ENCODE data around the gene IRF2. TPM values are rescaled to one million over a fixed set of nuclear protein-coding genes. Genes with fewer than 3 reads are reported as not detected.

Gene IRF2
- total and polyA plus RNA-seq, 12 donors = 19.0 to 93.1 (median 52.3) TPM

DNA sequence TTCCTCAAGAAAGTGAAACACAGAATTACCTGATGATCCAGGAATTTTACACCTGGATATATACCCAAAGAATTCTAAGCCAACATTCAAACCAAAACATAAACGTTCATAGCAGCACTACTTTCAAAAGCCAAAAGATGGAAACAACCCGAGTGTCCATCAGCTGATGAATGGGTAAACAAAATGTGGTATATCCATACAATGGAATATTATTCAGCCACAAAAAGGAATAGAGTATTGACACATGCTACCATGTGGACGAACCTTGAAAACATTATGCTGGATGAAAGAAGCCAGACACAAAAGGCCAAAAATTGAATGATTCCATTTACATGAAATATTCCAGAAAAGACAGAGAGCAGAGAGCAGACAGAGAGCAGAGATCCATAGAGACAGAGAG, 52.0 kb downstream of the IRF2 start:
- no peak overlapping the region for H3K4me3 ChIP-seq
- H3K27me3 ChIP-seq = no peaks in the 10 kb centered on the region
- 77 to 84% (median 81%) methylated on average over 3 of the region's 3 CpGs for WGBS, 4 donors
- H3K9me3 ChIP-seq (replicated peaks in 1 of 3) = no peaks in the 10 kb centered on the region
- intact Hi-C loops (cut with DNase I) = no loop called here
- peaks cover 25 to 51% of the 10 kb centered on the region in 2 donors for H3K4me1 ChIP-seq (replicated peaks in 1 of 2)
- no peak overlapping the region for H3K27ac ChIP-seq
- DNase-seq = no peak
- no peak for TF ChIP-seq POLR2A (IDR thresholded peaks at IDR 0.05)
- TF ChIP-seq, protein P1, sequence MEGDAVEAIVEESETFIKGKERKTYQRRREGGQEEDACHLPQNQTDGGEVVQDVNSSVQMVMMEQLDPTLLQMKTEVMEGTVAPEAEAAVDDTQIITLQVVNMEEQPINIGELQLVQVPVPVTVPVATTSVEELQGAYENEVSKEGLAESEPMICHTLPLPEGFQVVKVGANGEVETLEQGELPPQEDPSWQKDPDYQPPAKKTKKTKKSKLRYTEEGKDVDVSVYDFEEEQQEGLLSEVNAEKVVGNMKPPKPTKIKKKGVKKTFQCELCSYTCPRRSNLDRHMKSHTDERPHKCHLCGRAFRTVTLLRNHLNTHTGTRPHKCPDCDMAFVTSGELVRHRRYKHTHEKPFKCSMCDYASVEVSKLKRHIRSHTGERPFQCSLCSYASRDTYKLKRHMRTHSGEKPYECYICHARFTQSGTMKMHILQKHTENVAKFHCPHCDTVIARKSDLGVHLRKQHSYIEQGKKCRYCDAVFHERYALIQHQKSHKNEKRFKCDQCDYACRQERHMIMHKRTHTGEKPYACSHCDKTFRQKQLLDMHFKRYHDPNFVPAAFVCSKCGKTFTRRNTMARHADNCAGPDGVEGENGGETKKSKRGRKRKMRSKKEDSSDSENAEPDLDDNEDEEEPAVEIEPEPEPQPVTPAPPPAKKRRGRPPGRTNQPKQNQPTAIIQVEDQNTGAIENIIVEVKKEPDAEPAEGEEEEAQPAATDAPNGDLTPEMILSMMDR (IDR thresholded peaks at IDR 0.05) = no peak
- peaks cover 0 to 54% of the 10 kb centered on the region in 2 donors for H3K36me3 ChIP-seq (replicated peaks in 1 of 2)

DNA sequence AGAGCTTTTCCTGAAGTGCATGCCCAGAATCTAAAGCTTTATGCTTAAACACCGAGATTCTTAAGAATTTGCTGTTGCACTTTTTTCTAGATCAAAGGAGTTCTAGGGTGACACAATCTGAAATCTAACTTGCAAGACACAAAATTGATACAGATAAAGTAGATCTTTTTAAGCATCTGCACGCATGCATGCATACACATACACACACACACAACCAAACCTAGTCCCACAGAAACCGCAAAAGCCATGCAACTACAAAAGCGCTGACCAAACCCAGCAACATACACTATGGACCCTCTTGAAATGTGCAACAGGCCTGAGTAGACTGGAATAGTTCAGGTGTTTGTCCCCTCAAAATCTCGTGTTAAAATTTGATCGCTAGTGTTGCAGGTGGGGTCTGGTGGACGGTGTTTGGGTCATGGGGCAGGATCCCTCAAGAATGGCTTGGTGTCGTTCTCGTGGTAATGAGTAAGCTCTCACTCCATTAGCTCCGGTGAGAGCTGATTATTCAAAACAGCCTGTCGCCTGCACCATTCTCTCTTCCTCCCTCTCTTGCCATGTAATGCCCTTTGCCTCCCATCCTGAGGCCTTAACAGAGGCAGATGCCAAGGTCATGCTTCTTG, 52.7 kb downstream of the IRF2 start:
- Histone ChIP-seq H3K4me3 (no peak overlapping the region), H3K36me3 (replicated peaks in 1 of 2) (peaks cover 0 to 47% of the 10 kb centered on the region in 2 donors), H3K4me1 (replicated peaks in 1 of 2) (peaks cover 22 to 51% of the 10 kb centered on the region in 2 donors), H3K9me3 (replicated peaks in 1 of 3) (no peaks in the 10 kb centered on the region), H3K27ac (no peak overlapping the region), H3K27me3 (no peaks in the 10 kb centered on the region)
- no peak for DNase-seq
- intact Hi-C loops (cut with DNase I) = no loop called here
- TF ChIP-seq, protein P1 (IDR thresholded peaks at IDR 0.05) = no peak
- no peak for TF ChIP-seq POLR2A (IDR thresholded peaks at IDR 0.05)
- 90 to 96% (median 94%) methylated on average over 11 of the region's 11 CpGs for WGBS, 4 donors

DNA sequence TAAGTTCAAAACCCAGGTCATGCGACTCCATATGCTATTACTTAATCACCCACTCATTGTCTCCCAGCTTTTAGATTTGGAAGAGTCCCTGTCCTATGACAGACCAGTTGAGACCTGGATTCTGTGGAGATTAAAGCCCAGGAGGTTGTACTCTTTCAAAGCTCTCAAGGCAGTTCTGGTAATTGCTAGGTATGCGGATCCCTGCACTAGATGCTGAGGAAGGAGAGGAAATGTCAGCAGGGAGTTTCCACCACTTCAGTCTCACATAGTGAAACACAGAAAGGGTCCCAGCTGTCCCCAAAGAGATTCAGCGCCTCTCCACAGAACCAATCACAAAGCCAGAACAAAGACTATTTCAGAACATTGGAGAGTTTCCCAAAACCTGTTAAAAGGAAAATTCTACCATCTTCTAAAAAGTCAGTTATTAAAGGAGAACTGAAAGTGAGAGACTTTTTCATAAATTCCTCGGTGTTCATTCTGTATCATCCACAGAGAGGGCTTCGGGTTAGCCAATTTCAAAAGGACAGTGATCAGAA, 53.4 kb downstream of the IRF2 start:
- Histone ChIP-seq H3K4me3 (no peak overlapping the region), H3K4me1 (replicated peaks in 1 of 2) (peaks cover 22 to 49% of the 10 kb centered on the region in 2 donors), H3K27me3 (no peaks in the 10 kb centered on the region), H3K27ac (peak overlapping the region in 1 of 5 donors; percentile 10), H3K36me3 (replicated peaks in 1 of 2) (peaks cover 0 to 40% of the 10 kb centered on the region in 2 donors), H3K9me3 (replicated peaks in 1 of 3) (no peaks in the 10 kb centered on the region)
- intact Hi-C loops (cut with DNase I) = no loop called here
- TF ChIP-seq, protein P1 (IDR thresholded peaks at IDR 0.05) = no peak
- no peak for TF ChIP-seq POLR2A (IDR thresholded peaks at IDR 0.05)
- DNase-seq = no peak
- WGBS, 4 donors = 83 to 87% (median 84%) methylated on average over 5 of the region's 5 CpGs

DNA sequence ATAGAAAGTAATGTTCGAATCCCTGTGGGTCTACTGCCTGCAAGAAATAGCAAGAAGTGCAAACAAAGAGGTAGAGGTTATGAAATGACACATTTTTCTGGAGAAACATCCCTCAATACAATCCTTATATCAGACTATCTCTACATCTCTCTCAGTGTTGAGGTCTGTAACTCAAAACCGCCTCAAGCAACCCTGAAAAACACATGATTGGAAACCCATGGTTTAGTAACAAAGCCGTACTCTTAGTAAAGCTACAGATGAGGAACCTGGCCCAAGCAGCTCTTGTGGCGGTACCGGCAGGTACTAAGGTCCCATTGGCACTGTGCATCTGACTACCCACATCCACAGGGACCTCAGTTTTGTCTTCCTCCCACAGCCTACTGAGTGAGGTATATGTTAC, 53.9 kb downstream of the IRF2 start:
- intact Hi-C loops (cut with DNase I) = no loop called here
- H3K36me3 ChIP-seq (replicated peaks in 1 of 2) = peaks cover 0 to 40% of the 10 kb centered on the region in 2 donors
- H3K4me1 ChIP-seq (replicated peaks in 1 of 2) = peaks cover 20 to 44% of the 10 kb centered on the region in 2 donors
- no peak overlapping the region for H3K4me3 ChIP-seq
- no peaks in the 10 kb centered on the region for H3K27me3 ChIP-seq
- TF ChIP-seq POLR2A (IDR thresholded peaks at IDR 0.05) = no peak
- TF ChIP-seq, protein P1 (IDR thresholded peaks at IDR 0.05) = no peak
- no peaks in the 10 kb centered on the region for H3K9me3 ChIP-seq (replicated peaks in 1 of 3)
- H3K27ac ChIP-seq = no peak overlapping the region
- no peak for DNase-seq
- WGBS, 4 donors = 93 to 98% (median 96%) methylated on average over 5 of the region's 5 CpGs

All from adrenal gland (tissue), 12 donors.